Natural killer cell (primary cell): ENCODE results near the gene AJM1. TPM values are rescaled to one million over a fixed set of nuclear protein-coding genes. Genes with fewer than 3 reads are reported as not detected.
"Not testable (repeated sequence)": the region's sequence is repeated elsewhere in the genome, so short reads cannot be mapped to it uniquely, and the experiment has no call there.

Experiments used
- ATAC-seq, 3 donors: fragments of 150-1000 bp in 2 of 3; fragments of 200-7000 bp in 1 of 3; cut with Tn5 transposase; 1 replicate in 1 of 3; 2 replicates in 2 of 3; pipeline ENCODE4 v1.10.0; 2021; ENCODE audit warnings: mild to moderate bottlenecking in 2 of 3, moderate library complexity in 2 of 3
- DNase-seq, 2 donors: peaks; one replicate each; pipeline versions ENCODE4 v3.0.0 to v3.0.0-alpha.2; 2013 to 2021; ENCODE audit warnings: mixed read lengths in 1 of 2
- H3K27ac ChIP-seq: one replicate; pipeline ENCODE4 v1.5.1; 2013; ENCODE audit warnings: mild to moderate bottlenecking, low read length
- H3K27me3 ChIP-seq: one replicate; pipeline ENCODE4 v1.6.1; 2013; ENCODE audit warnings: low read length; ENCODE audit not compliant: control insufficient read depth, insufficient read depth
- H3K36me3 ChIP-seq: one replicate; pipeline ENCODE4 v1.6.1; 2013; ENCODE audit warnings: low read length; ENCODE audit not compliant: control insufficient read depth, insufficient read depth
- H3K4me1 ChIP-seq: one replicate; pipeline ENCODE4 v1.6.1; 2013; ENCODE audit warnings: low read length; ENCODE audit not compliant: control insufficient read depth, insufficient read depth
- H3K4me3 ChIP-seq: one replicate; pipeline ENCODE4 v1.5.1; 2013; ENCODE audit warnings: low read length
- H3K9me3 ChIP-seq: one replicate; pipeline ENCODE4 v1.6.1; 2013; ENCODE audit warnings: low read length; ENCODE audit not compliant: control insufficient read depth, insufficient read depth
- H3K27ac Mint-ChIP-seq, 2 donors: one replicate each; pipeline ENCODE4 v1.8.0; 2022; ENCODE audit warnings: mild to moderate bottlenecking in 2 of 2, mixed read lengths in 2 of 2, moderate library complexity in 1 of 2
- H3K27me3 Mint-ChIP-seq, 2 donors: one replicate each; pipeline ENCODE4 v1.8.0; 2022; ENCODE audit warnings: low read depth in 2 of 2, mixed read lengths in 2 of 2
- H3K36me3 Mint-ChIP-seq: one replicate; pipeline ENCODE4 v1.8.0; 2022; ENCODE audit warnings: mixed read lengths
- H3K4me1 Mint-ChIP-seq, 2 donors: one replicate each; pipeline ENCODE4 v1.8.0; 2022; ENCODE audit warnings: mixed read lengths in 2 of 2
- H3K4me3 Mint-ChIP-seq: one replicate; pipeline ENCODE4 v1.8.0; 2022; ENCODE audit warnings: mild to moderate bottlenecking, moderate library complexity, mixed read lengths
- H3K9me3 Mint-ChIP-seq, 2 donors: one replicate each; pipeline ENCODE4 v1.8.0; 2022; ENCODE audit warnings: mixed read lengths in 2 of 2
- CTCF ChIP-seq: fragments of 200-600 bp; IDR thresholded peaks from one replicate; pipeline ENCODE4 v1.8.0; 2022; ENCODE audit warnings: antibody characterized with exemption
- WGBS: methylation state at CpG from one replicate; pipeline ENCODE4 v1.1.7; 2013; ENCODE audit warnings: missing lambda C conversion rate; ENCODE audit not compliant: insufficient coverage; 5-methylcytosine and 5-hydroxymethylcytosine counted together
- intact Hi-C: fragments of 100-400 bp; cut with micrococcal nuclease; formaldehyde crosslinking; loops from one replicate; pipeline ENCODE4 v1.14.2; 2022
- total RNA-seq, 4 donors: library from RNA; stranded (reverse); fragments of 120-200 nt in 1 of 4; gene quantifications; one replicate each; pipeline versions ENCODE4 v1.2.3 to v1.2.4, GENCODE V29; 2013 to 2022

AJM1 gene
- total RNA-seq, 3 donors from 2014 or later (not counting 1 experiment from before 2014, with no cell fraction given): 26.6 to 35.6 (median 31.5) TPM

- WGBS: 95% methylated on average over 36 of the region's 36 CpGs
- peaks cover 0 to 6% of the 10 kb centered on the region in 2 donors for H3K4me1 Mint-ChIP-seq
- DNase-seq (no peak), ATAC-seq (no peak)
- no peak overlapping the region for H3K4me3 Mint-ChIP-seq
- no peak overlapping the region for H3K27ac Mint-ChIP-seq
- Histone ChIP-seq H3K4me3 (no peak overlapping the region), H3K9me3 (no peaks in the 10 kb centered on the region), H3K36me3 (peaks cover 24% of the 10 kb centered on the region), H3K27me3 (no peaks in the 10 kb centered on the region), H3K27ac (no peak overlapping the region), H3K4me1 (no peaks in the 10 kb centered on the region)
- H3K9me3 Mint-ChIP-seq: no peaks in the 10 kb centered on the region
- intact Hi-C loops: no loop called here
- TF ChIP-seq CTCF: no peak
- H3K27me3 Mint-ChIP-seq: no peaks in the 10 kb centered on the region
- H3K36me3 Mint-ChIP-seq: no peaks in the 10 kb centered on the region
Observed at GRCh38 chr9:136835162-136835931, 6.9 kb upstream of the AJM1 start.

GRCh38 chr9:136835932-136836904, 6.1 kb upstream of the AJM1 start:
- no peaks in the 10 kb centered on the region for H3K36me3 Mint-ChIP-seq
- ATAC-seq: no peak
- intact Hi-C loops: no loop called here
- peaks cover 0 to 6% of the 10 kb centered on the region in 2 donors for H3K4me1 Mint-ChIP-seq
- H3K4me1 ChIP-seq: peaks cover 1% of the 10 kb centered on the region
- no peaks in the 10 kb centered on the region for H3K9me3 ChIP-seq
- H3K4me3 ChIP-seq: no peak overlapping the region
- H3K9me3 Mint-ChIP-seq: no peaks in the 10 kb centered on the region
- no peak for DNase-seq
- H3K27ac Mint-ChIP-seq: no peak overlapping the region
- H3K36me3 ChIP-seq: peaks cover 21% of the 10 kb centered on the region
- H3K27ac ChIP-seq: no peak overlapping the region
- TF ChIP-seq CTCF: no peak
- no peak overlapping the region for H3K4me3 Mint-ChIP-seq
- WGBS: 94% methylated on average over 21 of the region's 21 CpGs
- no peaks in the 10 kb centered on the region for H3K27me3 Mint-ChIP-seq
- no peaks in the 10 kb centered on the region for H3K27me3 ChIP-seq

GRCh38 chr9:136837146-136837855, 5.0 kb upstream of the AJM1 start:
- Histone ChIP-seq H3K27me3 (no peaks in the 10 kb centered on the region), H3K9me3 (no peaks in the 10 kb centered on the region), H3K36me3 (peaks cover 11% of the 10 kb centered on the region), H3K4me3 (no peak overlapping the region), H3K27ac (no peak overlapping the region), H3K4me1 (peaks cover 12% of the 10 kb centered on the region)
- Mint-ChIP-seq H3K27ac (no peak overlapping the region), H3K9me3 (no peaks in the 10 kb centered on the region), H3K4me1 (peaks cover 2 to 9% of the 10 kb centered on the region in 2 donors), H3K27me3 (no peaks in the 10 kb centered on the region), H3K4me3 (no peak overlapping the region), H3K36me3 (no peaks in the 10 kb centered on the region)
- TF ChIP-seq CTCF: no peak
- intact Hi-C loops: no loop called here
- ATAC-seq (no peak), DNase-seq (no peak)
- 93% methylated on average over 27 of the region's 27 CpGs for WGBS

GRCh38 chr9:136837856-136838277, 4.4 kb upstream of the AJM1 start:
- not testable (repeated sequence) for H3K36me3 Mint-ChIP-seq

More at GRCh38 chr9:136837856-136838277, 4.4 kb upstream of the AJM1 start:
- H3K27me3 Mint-ChIP-seq, H3K9me3 Mint-ChIP-seq, DNase-seq, H3K27ac ChIP-seq, H3K4me3 Mint-ChIP-seq, H3K4me3 ChIP-seq, H3K27ac Mint-ChIP-seq, ATAC-seq, intact Hi-C loops, H3K9me3 ChIP-seq, H3K27me3 ChIP-seq: not testable (repeated sequence)
- H3K4me1 Mint-ChIP-seq: peaks cover 4 to 12% of the 10 kb centered on the region in 2 donors
- 96% methylated on average over 15 of the region's 15 CpGs for WGBS
- peaks cover 11% of the 10 kb centered on the region for H3K36me3 ChIP-seq
- peaks cover 12% of the 10 kb centered on the region for H3K4me1 ChIP-seq
